ENCODE measurements around the gene ARL2BP. TPM values are rescaled to one million over a fixed set of nuclear protein-coding genes. Genes with fewer than 3 reads are reported as not detected.
A peak's percentile ranks its signal among the peaks of the same experiment; 100 is the strongest.
"Not testable (repeated sequence)": the region's sequence is repeated elsewhere in the genome, so short reads cannot be mapped to it uniquely, and the experiment has no call there.

The ARL2BP gene
- total RNA-seq, 1 donor from 2014 or later, result 58.2 TPM

GRCh38 chr16:57275946-57276345 is 30.9 kb downstream of the ARL2BP start:
- ATAC-seq (ENCODE audit: poor library complexity), result not testable (repeated sequence)

GRCh38 chr16:57276596-57276995 is 31.5 kb downstream of the ARL2BP start:
- intact Hi-C loops (cut with DNase I), result no loop called here
- ATAC-seq (ENCODE audit: poor library complexity) (peak; percentile 72), DNase-seq (no peak)

More at GRCh38 chr16:57275946-57276345, 30.9 kb downstream of the ARL2BP start:
- intact Hi-C loops (cut with DNase I); DNase-seq: not testable (repeated sequence)

GRCh38 chr16:57277586-57277985 is 32.5 kb downstream of the ARL2BP start:
- ATAC-seq (ENCODE audit: poor library complexity), result no peak
- DNase-seq, result peak; percentile 40
- intact Hi-C loops (cut with DNase I), result no loop called here

- ATAC-seq (ENCODE audit: poor library complexity) (no peak), DNase-seq (no peak)
- intact Hi-C loops (cut with DNase I), result no loop called here
Observed at GRCh38 chr16:57278494-57278893, 33.4 kb downstream of the ARL2BP start.

- no peak for DNase-seq
- ATAC-seq (ENCODE audit: poor library complexity), result no peak
- intact Hi-C loops (cut with DNase I), result no loop called here
Observed at GRCh38 chr16:57279780-57280638, 35.0 kb downstream of the ARL2BP start.

- DNase-seq (no peak), ATAC-seq (ENCODE audit: poor library complexity) (no peak)
- intact Hi-C loops (cut with DNase I), result no loop called here
Observed at GRCh38 chr16:57281791-57282190, 36.7 kb downstream of the ARL2BP start.

GRCh38 chr16:57282510-57283213 is 37.6 kb downstream of the ARL2BP start:
- intact Hi-C loops (cut with DNase I), result no loop called here
- ATAC-seq (ENCODE audit: poor library complexity) (no peak), DNase-seq (no peak)

- no peak for DNase-seq
- peak; percentile 16 for ATAC-seq (ENCODE audit: poor library complexity)
- intact Hi-C loops (cut with DNase I), result no loop called here
Observed at GRCh38 chr16:57283214-57283958, 38.3 kb downstream of the ARL2BP start.

GRCh38 chr16:57283959-57284208 is 38.8 kb downstream of the ARL2BP start:
- intact Hi-C loops (cut with DNase I), result no loop called here
- ATAC-seq (ENCODE audit: poor library complexity) (no peak), DNase-seq (no peak)

- DNase-seq (no peak), ATAC-seq (ENCODE audit: poor library complexity) (peak; percentile 87)
- intact Hi-C loops (cut with DNase I), result no loop called here
Observed at GRCh38 chr16:57284209-57284951, 39.3 kb downstream of the ARL2BP start, which contains the start of gene PLLP. TSS of gene PLLP (minus strand) at chr16:57284672. CDS start at chr16:57284540, 132 bp downstream.

- DNase-seq (peak; percentile 43), ATAC-seq (ENCODE audit: poor library complexity) (no peak)
- intact Hi-C loops (cut with DNase I), result no loop called here
Observed at GRCh38 chr16:57284952-57285363, 39.9 kb downstream of the ARL2BP start.

GRCh38 chr16:57285379-57285778 is 40.3 kb downstream of the ARL2BP start:
- no peak for ATAC-seq (ENCODE audit: poor library complexity)

GRCh38 chr16:57289391-57290257 is 44.6 kb downstream of the ARL2BP start:
- DNase-seq, result peak; percentile 26
- intact Hi-C loops (cut with DNase I), result no loop called here
- ATAC-seq (ENCODE audit: poor library complexity), result no peak

More at GRCh38 chr16:57285379-57285778, 40.3 kb downstream of the ARL2BP start:
- intact Hi-C loops (cut with DNase I), result no loop called here
- no peak for DNase-seq

- intact Hi-C loops (cut with DNase I), result no loop called here
Observed at GRCh38 chr16:57297856-57298255, 52.8 kb downstream of the ARL2BP start.

GRCh38 chr16:57299009-57299718 is 54.1 kb downstream of the ARL2BP start:
- intact Hi-C loops (cut with DNase I), result no loop called here
- DNase-seq, result peak; percentile 67
- ATAC-seq (ENCODE audit: poor library complexity), result peak; percentile 35

More at GRCh38 chr16:57297856-57298255, 52.8 kb downstream of the ARL2BP start:
- DNase-seq, result no peak
- ATAC-seq (ENCODE audit: poor library complexity), result no peak

GRCh38 chr16:57299719-57300386 is 54.8 kb downstream of the ARL2BP start:
- peak; percentile 91 for DNase-seq
- ATAC-seq (ENCODE audit: poor library complexity), result peak; percentile 86
- intact Hi-C loops (cut with DNase I), result loop anchor here (5.0 kb wide), 2 partner anchors 72 to 217 kb away; partner anchors contain the start of gene CX3CL1

All from Right ventricle myocardium superior (tissue), 1 donor.